GM23338 (cell line): ENCODE data around the gene FAM227A. TPM values are rescaled to one million over a fixed set of nuclear protein-coding genes. Genes with fewer than 3 reads are reported as not detected.

Experiments used
- ATAC-seq: fragments of 200-7000 bp; cut with Tn5 transposase; 3 replicates; pipeline ENCODE4 v1.9.1; 2020
- DNase-seq: peaks from one replicate; pipeline ENCODE4 v3.0.0-alpha.2; 2015; ENCODE audit warnings: low spot score
- H2AFZ ChIP-seq: fragments of 200-600 bp; sonication (generic); 2 replicates; pipeline ENCODE4 v1.8.0; 2016; ENCODE audit warnings: antibody characterized with exemption, mild to moderate bottlenecking, moderate library complexity
- H3F3A ChIP-seq: fragments of 200-600 bp; sonication (generic); replicated peaks from 2 replicates; pipeline ENCODE4 v1.8.0; 2017; ENCODE audit warnings: antibody characterized with exemption, mixed run types, low read depth
- H3K27ac ChIP-seq: fragments of 200-600 bp; sonication (generic); 2 replicates; pipeline ENCODE4 v1.6.1; 2016; ENCODE audit warnings: low read depth
- H3K27me3 ChIP-seq: fragments of 200-600 bp; sonication (generic); 2 replicates; pipeline ENCODE4 v1.8.0; 2016; ENCODE audit warnings: mild to moderate bottlenecking, mixed run types, moderate library complexity; ENCODE audit not compliant: insufficient read depth
- H3K36me3 ChIP-seq: fragments of 200-600 bp; sonication (generic); 2 replicates; pipeline ENCODE4 v1.8.0; 2016; ENCODE audit warnings: mild to moderate bottlenecking; ENCODE audit not compliant: insufficient read depth
- H3K4me1 ChIP-seq: fragments of 200-600 bp; sonication (generic); 2 replicates; pipeline ENCODE4 v1.8.0; 2016; ENCODE audit warnings: mild to moderate bottlenecking, moderate library complexity; ENCODE audit not compliant: insufficient read depth
- H3K4me2 ChIP-seq: fragments of 200-600 bp; sonication (generic); 2 replicates; pipeline ENCODE4 v1.7.1; 2017; ENCODE audit warnings: mixed run types
- H3K4me3 ChIP-seq: fragments of 200-600 bp; sonication (generic); 2 replicates; pipeline ENCODE4 v1.6.1; 2016; ENCODE audit warnings: mixed run types
- H3K79me2 ChIP-seq: fragments of 200-600 bp; sonication (generic); replicated peaks from 2 replicates; pipeline ENCODE4 v1.8.0; 2017; ENCODE audit warnings: mild to moderate bottlenecking; ENCODE audit not compliant: insufficient read depth
- H3K9me2 ChIP-seq: fragments of 200-600 bp; sonication (generic); 2 replicates; pipeline ENCODE4 v1.8.0; 2017; ENCODE audit not compliant: insufficient read depth
- H4K20me1 ChIP-seq: fragments of 200-600 bp; sonication (generic); replicated peaks from 2 replicates; pipeline ENCODE4 v1.8.0; 2017; ENCODE audit warnings: mild to moderate bottlenecking; ENCODE audit not compliant: insufficient read depth
- H3K27ac Mint-ChIP-seq: 2 replicates; pipeline ENCODE4 v1.8.0; 2020; ENCODE audit warnings: inconsistent platforms, mild to moderate bottlenecking, moderate library complexity, mixed read lengths
- H3K27me3 Mint-ChIP-seq: 3 replicates; pipeline ENCODE4 v1.8.0; 2022; ENCODE audit warnings: low read depth, mild to moderate bottlenecking, moderate library complexity, mixed read lengths, inconsistent platforms; ENCODE audit not compliant: insufficient read depth, poor library complexity
- H3K36me3 Mint-ChIP-seq: 3 replicates; pipeline ENCODE4 v1.8.0; 2021; ENCODE audit warnings: low read depth, mild to moderate bottlenecking, inconsistent platforms, moderate library complexity, mixed read lengths
- H3K4me1 Mint-ChIP-seq: 3 replicates; pipeline ENCODE4 v1.8.0; 2020; ENCODE audit warnings: mild to moderate bottlenecking, inconsistent platforms, mixed read lengths
- H3K4me3 Mint-ChIP-seq: 3 replicates; pipeline ENCODE4 v1.8.0; 2021; ENCODE audit warnings: moderate library complexity, mild to moderate bottlenecking, inconsistent platforms, mixed read lengths
- H3K9me3 Mint-ChIP-seq: 3 replicates; pipeline ENCODE4 v1.8.0; 2020; ENCODE audit warnings: moderate library complexity, mild to moderate bottlenecking, inconsistent platforms, mixed read lengths
- CREB1 ChIP-seq: fragments of 250-450 bp; sonication (Bioruptor Pico); IDR thresholded peaks from 2 replicates; pipeline ENCODE4 v1.5.0; 2020; ENCODE audit warnings: low read depth, mild to moderate bottlenecking, moderate library complexity
- CTCF ChIP-seq, 2 experiments: fragments of 200-600 bp in 1 of 2; sonication (generic) in 1 of 2; conservative IDR thresholded peaks; 2 replicates each; pipeline versions ENCODE4 v1.5.1 to v1.6.1; 2016 to 2017; ENCODE audit warnings: antibody characterized with exemption in 2 of 2, low read depth in 2 of 2, mild to moderate bottlenecking in 2 of 2, moderate library complexity in 1 of 2
- EZH2 ChIP-seq: fragments of 200-600 bp; sonication (generic); IDR thresholded peaks from one replicate; pipeline ENCODE4 v1.8.0; 2017; ENCODE audit warnings: antibody characterized with exemption, mild to moderate bottlenecking, low read depth; ENCODE audit not compliant: unreplicated experiment
- EZH2phosphoT487 ChIP-seq: fragments of 200-600 bp; sonication (generic); IDR thresholded peaks from one replicate; pipeline ENCODE4 v1.8.1; 2018; ENCODE audit warnings: antibody characterized with exemption; ENCODE audit not compliant: unreplicated experiment
- JUNB ChIP-seq: IDR thresholded peaks from one replicate; pipeline ENCODE4 v1.6.1; 2016; ENCODE audit warnings: antibody characterized with exemption; ENCODE audit not compliant: unreplicated experiment
- NANOG ChIP-seq: IDR thresholded peaks from 2 replicates; pipeline ENCODE4 v1.6.1; 2016; ENCODE audit warnings: antibody characterized with exemption, borderline replicate concordance
- POLR2AphosphoS5 ChIP-seq: IDR thresholded peaks from 2 replicates; pipeline ENCODE4 v1.6.1; 2016; ENCODE audit warnings: antibody characterized with exemption, low read depth
- STAT1 ChIP-seq: IDR thresholded peaks from one replicate; pipeline ENCODE4 v1.6.1; 2016; ENCODE audit warnings: antibody characterized with exemption; ENCODE audit not compliant: unreplicated experiment
- ZNF114 ChIP-seq: fragments of 250-450 bp; sonication (Bioruptor Pico); IDR thresholded peaks from 2 replicates; pipeline ENCODE4 v1.5.0; 2020; ENCODE audit warnings: mild to moderate bottlenecking, moderate library complexity
- ZNF331 ChIP-seq: fragments of 250-450 bp; sonication (Bioruptor Pico); IDR thresholded peaks from 2 replicates; pipeline ENCODE4 v1.5.0; 2020; ENCODE audit warnings: low read depth, mild to moderate bottlenecking, moderate library complexity
- polyA plus RNA-seq: library from polyadenylated mRNA; unstranded; fragments of >200 nt; fragmentation: Nextera tagmentation; extraction: Ambion mirVana; gene quantifications from 2 replicates; pipeline ENCODE4 v1.2.1, GENCODE V29; 2016
- total RNA-seq: library from RNA; depleted of rRNA; stranded (reverse); fragments of >200 nt; shearing (Covaris generic); gene quantifications from 2 replicates; pipeline ENCODE4 v1.2.3, GENCODE V29; 2014
- TF ChIP-seq, protein P1 (sequence below): IDR thresholded peaks from one replicate; pipeline ENCODE4 v1.6.1; 2018; ENCODE audit warnings: antibody characterized with exemption; ENCODE audit not compliant: unreplicated experiment
- TF ChIP-seq, protein P2 (sequence below): fragments of 250-450 bp; sonication (Bioruptor Pico); IDR thresholded peaks from 2 replicates; pipeline ENCODE4 v1.5.0; 2020; ENCODE audit warnings: mild to moderate bottlenecking, moderate library complexity
- TF ChIP-seq, protein P3 (sequence below): IDR thresholded peaks from 2 replicates; pipeline ENCODE4 v1.6.1; 2016; ENCODE audit warnings: antibody characterized with exemption

FAM227A gene
- total and polyA plus RNA-seq, 2 experiments from 2014 or later: 5.8 to 11.0 TPM

DNA sequence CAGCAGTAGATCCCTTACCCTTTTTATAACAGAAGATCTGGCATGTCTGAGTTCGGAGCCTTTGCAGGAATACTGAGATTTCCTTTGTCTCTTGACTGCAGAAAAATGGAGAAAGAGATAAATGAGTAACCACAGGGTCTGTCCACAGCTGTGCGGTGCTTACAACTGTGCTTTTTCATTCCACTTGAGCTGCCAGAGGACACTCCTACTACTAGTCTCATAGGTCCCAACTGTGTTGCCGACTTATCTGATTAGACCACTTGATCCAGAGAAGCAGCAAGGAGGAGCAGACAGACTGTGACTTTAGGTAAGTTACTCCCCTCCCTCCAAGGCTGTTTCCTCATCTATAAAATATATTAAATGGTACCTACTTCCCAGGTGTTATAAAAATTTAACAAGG, 17.5 kb downstream of the FAM227A start:
- Histone ChIP-seq H3K36me3 (no peaks in the 10 kb centered on the region; the same call in 1 of the 2 replicates), H4K20me1 (peaks cover 3% of the 10 kb centered on the region; the same call in 1 of the 2 replicates), H3K9me2 (no peaks in the 10 kb centered on the region), H3F3A (no peaks in the 10 kb centered on the region), H3K27ac (no peak overlapping the region), H3K4me1 (no peaks in the 10 kb centered on the region), H3K4me3 (no peak overlapping the region), H2AFZ (no peak overlapping the region), H3K27me3 (no peaks in the 10 kb centered on the region), H3K79me2 (no peaks in the 10 kb centered on the region), H3K4me2 (no peak overlapping the region)
- H3K36me3 Mint-ChIP-seq: peaks cover 9% of the 10 kb centered on the region
- H3K27me3 Mint-ChIP-seq: peaks cover 9% of the 10 kb centered on the region
- H3K4me3 Mint-ChIP-seq: no peak overlapping the region
- TF ChIP-seq, protein P1, sequence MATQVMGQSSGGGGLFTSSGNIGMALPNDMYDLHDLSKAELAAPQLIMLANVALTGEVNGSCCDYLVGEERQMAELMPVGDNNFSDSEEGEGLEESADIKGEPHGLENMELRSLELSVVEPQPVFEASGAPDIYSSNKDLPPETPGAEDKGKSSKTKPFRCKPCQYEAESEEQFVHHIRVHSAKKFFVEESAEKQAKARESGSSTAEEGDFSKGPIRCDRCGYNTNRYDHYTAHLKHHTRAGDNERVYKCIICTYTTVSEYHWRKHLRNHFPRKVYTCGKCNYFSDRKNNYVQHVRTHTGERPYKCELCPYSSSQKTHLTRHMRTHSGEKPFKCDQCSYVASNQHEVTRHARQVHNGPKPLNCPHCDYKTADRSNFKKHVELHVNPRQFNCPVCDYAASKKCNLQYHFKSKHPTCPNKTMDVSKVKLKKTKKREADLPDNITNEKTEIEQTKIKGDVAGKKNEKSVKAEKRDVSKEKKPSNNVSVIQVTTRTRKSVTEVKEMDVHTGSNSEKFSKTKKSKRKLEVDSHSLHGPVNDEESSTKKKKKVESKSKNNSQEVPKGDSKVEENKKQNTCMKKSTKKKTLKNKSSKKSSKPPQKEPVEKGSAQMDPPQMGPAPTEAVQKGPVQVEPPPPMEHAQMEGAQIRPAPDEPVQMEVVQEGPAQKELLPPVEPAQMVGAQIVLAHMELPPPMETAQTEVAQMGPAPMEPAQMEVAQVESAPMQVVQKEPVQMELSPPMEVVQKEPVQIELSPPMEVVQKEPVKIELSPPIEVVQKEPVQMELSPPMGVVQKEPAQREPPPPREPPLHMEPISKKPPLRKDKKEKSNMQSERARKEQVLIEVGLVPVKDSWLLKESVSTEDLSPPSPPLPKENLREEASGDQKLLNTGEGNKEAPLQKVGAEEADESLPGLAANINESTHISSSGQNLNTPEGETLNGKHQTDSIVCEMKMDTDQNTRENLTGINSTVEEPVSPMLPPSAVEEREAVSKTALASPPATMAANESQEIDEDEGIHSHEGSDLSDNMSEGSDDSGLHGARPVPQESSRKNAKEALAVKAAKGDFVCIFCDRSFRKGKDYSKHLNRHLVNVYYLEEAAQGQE: no peak
- TF ChIP-seq EZH2 (no peak), CREB1 (no peak), CTCF (conservative IDR thresholded peaks at IDR 0.05; ENCODE audit: low read depth in 2 of 2) (no peak), ZNF114 (CRISPR knock-in tag) (no peak), JUNB (no peak), POLR2AphosphoS5 (no peak), EZH2phosphoT487 (no peak), NANOG (no peak), ZNF331 (CRISPR knock-in tag) (no peak), STAT1 (no peak)
- TF ChIP-seq, protein P2, sequence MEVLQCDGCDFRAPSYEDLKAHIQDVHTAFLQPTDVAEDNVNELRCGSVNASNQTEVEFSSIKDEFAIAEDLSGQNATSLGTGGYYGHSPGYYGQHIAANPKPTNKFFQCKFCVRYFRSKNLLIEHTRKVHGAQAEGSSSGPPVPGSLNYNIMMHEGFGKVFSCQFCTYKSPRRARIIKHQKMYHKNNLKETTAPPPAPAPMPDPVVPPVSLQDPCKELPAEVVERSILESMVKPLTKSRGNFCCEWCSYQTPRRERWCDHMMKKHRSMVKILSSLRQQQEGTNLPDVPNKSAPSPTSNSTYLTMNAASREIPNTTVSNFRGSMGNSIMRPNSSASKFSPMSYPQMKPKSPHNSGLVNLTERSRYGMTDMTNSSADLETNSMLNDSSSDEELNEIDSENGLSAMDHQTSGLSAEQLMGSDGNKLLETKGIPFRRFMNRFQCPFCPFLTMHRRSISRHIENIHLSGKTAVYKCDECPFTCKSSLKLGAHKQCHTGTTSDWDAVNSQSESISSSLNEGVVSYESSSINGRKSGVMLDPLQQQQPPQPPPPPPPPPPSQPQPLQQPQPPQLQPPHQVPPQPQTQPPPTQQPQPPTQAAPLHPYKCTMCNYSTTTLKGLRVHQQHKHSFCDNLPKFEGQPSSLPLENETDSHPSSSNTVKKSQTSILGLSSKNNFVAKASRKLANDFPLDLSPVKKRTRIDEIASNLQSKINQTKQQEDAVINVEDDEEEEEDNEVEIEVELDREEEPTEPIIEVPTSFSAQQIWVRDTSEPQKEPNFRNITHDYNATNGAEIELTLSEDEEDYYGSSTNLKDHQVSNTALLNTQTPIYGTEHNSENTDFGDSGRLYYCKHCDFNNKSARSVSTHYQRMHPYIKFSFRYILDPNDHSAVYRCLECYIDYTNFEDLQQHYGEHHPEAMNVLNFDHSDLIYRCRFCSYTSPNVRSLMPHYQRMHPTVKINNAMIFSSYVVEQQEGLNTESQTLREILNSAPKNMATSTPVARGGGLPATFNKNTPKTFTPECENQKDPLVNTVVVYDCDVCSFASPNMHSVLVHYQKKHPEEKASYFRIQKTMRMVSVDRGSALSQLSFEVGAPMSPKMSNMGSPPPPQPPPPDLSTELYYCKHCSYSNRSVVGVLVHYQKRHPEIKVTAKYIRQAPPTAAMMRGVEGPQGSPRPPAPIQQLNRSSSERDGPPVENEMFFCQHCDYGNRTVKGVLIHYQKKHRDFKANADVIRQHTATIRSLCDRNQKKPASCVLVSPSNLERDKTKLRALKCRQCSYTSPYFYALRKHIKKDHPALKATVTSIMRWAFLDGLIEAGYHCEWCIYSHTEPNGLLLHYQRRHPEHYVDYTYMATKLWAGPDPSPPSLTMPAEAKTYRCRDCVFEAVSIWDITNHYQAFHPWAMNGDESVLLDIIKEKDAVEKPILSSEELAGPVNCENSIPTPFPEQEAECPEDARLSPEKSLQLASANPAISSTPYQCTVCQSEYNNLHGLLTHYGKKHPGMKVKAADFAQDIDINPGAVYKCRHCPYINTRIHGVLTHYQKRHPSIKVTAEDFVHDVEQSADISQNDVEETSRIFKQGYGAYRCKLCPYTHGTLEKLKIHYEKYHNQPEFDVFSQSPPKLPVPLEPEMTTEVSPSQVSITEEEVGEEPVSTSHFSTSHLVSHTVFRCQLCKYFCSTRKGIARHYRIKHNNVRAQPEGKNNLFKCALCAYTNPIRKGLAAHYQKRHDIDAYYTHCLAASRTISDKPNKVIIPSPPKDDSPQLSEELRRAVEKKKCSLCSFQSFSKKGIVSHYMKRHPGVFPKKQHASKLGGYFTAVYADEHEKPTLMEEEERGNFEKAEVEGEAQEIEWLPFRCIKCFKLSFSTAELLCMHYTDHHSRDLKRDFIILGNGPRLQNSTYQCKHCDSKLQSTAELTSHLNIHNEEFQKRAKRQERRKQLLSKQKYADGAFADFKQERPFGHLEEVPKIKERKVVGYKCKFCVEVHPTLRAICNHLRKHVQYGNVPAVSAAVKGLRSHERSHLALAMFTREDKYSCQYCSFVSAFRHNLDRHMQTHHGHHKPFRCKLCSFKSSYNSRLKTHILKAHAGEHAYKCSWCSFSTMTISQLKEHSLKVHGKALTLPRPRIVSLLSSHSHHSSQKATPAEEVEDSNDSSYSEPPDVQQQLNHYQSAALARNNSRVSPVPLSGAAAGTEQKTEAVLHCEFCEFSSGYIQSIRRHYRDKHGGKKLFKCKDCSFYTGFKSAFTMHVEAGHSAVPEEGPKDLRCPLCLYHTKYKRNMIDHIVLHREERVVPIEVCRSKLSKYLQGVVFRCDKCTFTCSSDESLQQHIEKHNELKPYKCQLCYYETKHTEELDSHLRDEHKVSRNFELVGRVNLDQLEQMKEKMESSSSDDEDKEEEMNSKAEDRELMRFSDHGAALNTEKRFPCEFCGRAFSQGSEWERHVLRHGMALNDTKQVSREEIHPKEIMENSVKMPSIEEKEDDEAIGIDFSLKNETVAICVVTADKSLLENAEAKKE: no peak
- TF ChIP-seq, protein P3, sequence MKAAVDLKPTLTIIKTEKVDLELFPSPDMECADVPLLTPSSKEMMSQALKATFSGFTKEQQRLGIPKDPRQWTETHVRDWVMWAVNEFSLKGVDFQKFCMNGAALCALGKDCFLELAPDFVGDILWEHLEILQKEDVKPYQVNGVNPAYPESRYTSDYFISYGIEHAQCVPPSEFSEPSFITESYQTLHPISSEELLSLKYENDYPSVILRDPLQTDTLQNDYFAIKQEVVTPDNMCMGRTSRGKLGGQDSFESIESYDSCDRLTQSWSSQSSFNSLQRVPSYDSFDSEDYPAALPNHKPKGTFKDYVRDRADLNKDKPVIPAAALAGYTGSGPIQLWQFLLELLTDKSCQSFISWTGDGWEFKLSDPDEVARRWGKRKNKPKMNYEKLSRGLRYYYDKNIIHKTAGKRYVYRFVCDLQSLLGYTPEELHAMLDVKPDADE: no peak
- DNase-seq (no peak), ATAC-seq (no peak)
- no peak overlapping the region for H3K27ac Mint-ChIP-seq
- no peaks in the 10 kb centered on the region for H3K9me3 Mint-ChIP-seq
- H3K4me1 Mint-ChIP-seq: no peaks in the 10 kb centered on the region
